Neural progenitor cell (in vitro differentiated cells): Measurements from ENCODE around the gene CARD8. TPM values are rescaled to one million over a fixed set of nuclear protein-coding genes. Genes with fewer than 3 reads are reported as not detected.
A peak's percentile ranks its signal among the peaks of the same experiment; 100 is the strongest.
"Not testable (repeated sequence)": the region's sequence is repeated elsewhere in the genome, so short reads cannot be mapped to it uniquely, and the experiment has no call there.

ENCODE experiments used
- DNase-seq: peaks from one replicate; pipeline ENCODE4 v3.0.0-alpha.2; 2016; ENCODE audit warnings: low spot score
- H2AFZ ChIP-seq: fragments of 200-600 bp; sonication (generic); replicated peaks from 2 replicates; pipeline ENCODE4 v1.6.1; 2016; ENCODE audit warnings: antibody characterized with exemption
- H3F3A ChIP-seq: fragments of 200-600 bp; sonication (generic); 2 replicates; pipeline ENCODE4 v1.6.1; 2016; ENCODE audit warnings: antibody characterized with exemption, low read depth
- H3K27ac ChIP-seq: fragments of 200-600 bp; sonication (generic); 2 replicates; pipeline ENCODE4 v1.5.1; 2016; ENCODE audit warnings: mild to moderate bottlenecking
- H3K27me3 ChIP-seq: fragments of 200-600 bp; sonication (generic); 2 replicates; pipeline ENCODE4 v1.6.1; 2016; ENCODE audit warnings: mild to moderate bottlenecking, moderate library complexity
- H3K36me3 ChIP-seq: fragments of 200-600 bp; sonication (generic); 2 replicates; pipeline ENCODE4 v1.5.1; 2016
- H3K4me1 ChIP-seq: fragments of 200-600 bp; sonication (generic); 2 replicates; pipeline ENCODE4 v1.6.1; 2016; ENCODE audit warnings: mixed run types
- H3K4me2 ChIP-seq: fragments of 200-600 bp; sonication (generic); 2 replicates; pipeline ENCODE4 v1.6.1; 2016
- H3K4me3 ChIP-seq: fragments of 200-600 bp; sonication (generic); 2 replicates; pipeline ENCODE4 v1.5.1; 2016
- H3K79me2 ChIP-seq: fragments of 200-600 bp; sonication (generic); 2 replicates; pipeline ENCODE4 v1.6.1; 2016; ENCODE audit warnings: low read depth
- H3K9ac ChIP-seq: fragments of 200-600 bp; sonication (generic); 2 replicates; pipeline ENCODE4 v1.6.1; 2016
- H3K9me3 ChIP-seq: fragments of 200-600 bp; sonication (generic); 2 replicates; pipeline ENCODE4 v1.5.1; 2016; ENCODE audit warnings: low read depth
- H4K20me1 ChIP-seq: fragments of 200-600 bp; sonication (generic); 2 replicates; pipeline ENCODE4 v1.6.1; 2016; ENCODE audit warnings: low read depth
- H3K27ac Mint-ChIP-seq: 3 replicates; pipeline ENCODE4 v1.8.0; 2021; ENCODE audit warnings: mixed read lengths
- H3K27me3 Mint-ChIP-seq: 2 replicates; pipeline ENCODE4 v1.8.0; 2022; ENCODE audit warnings: low read depth, mild to moderate bottlenecking, inconsistent platforms, moderate library complexity, mixed read lengths; ENCODE audit not compliant: insufficient read depth
- H3K36me3 Mint-ChIP-seq: 3 replicates; pipeline ENCODE4 v1.8.0; 2021; ENCODE audit warnings: mixed read lengths
- H3K4me1 Mint-ChIP-seq: 3 replicates; pipeline ENCODE4 v1.8.0; 2021; ENCODE audit warnings: mixed read lengths
- H3K4me3 Mint-ChIP-seq: 3 replicates; pipeline ENCODE4 v1.8.0; 2021; ENCODE audit warnings: mild to moderate bottlenecking, moderate library complexity, mixed read lengths
- H3K9me3 Mint-ChIP-seq: 3 replicates; pipeline ENCODE4 v1.8.0; 2020; ENCODE audit warnings: mixed read lengths
- CTCF ChIP-seq: fragments of 200-600 bp; sonication (generic); IDR thresholded peaks from 2 replicates; pipeline ENCODE4 v1.5.1; 2017; ENCODE audit warnings: antibody characterized with exemption, mild to moderate bottlenecking
- EZH2 ChIP-seq: fragments of 200-600 bp; sonication (generic); IDR thresholded peaks from 2 replicates; pipeline ENCODE4 v1.6.1; 2017; ENCODE audit warnings: antibody characterized with exemption, mild to moderate bottlenecking, moderate library complexity
- EZH2phosphoT487 ChIP-seq: fragments of 200-600 bp; sonication (generic); IDR thresholded peaks from 2 replicates; pipeline ENCODE4 v1.6.1; 2017; ENCODE audit warnings: antibody characterized with exemption
- total RNA-seq: library from RNA; depleted of rRNA; stranded (reverse); fragments of >200 nt; gene quantifications from 2 replicates; pipeline ENCODE4 v1.2.3, GENCODE V29; 2015; ENCODE audit warnings: low replicate concordance

CARD8 gene
- total RNA-seq, 1 donor from 2014 or later, result 59.7 TPM

- H3K4me2 ChIP-seq, result no peak overlapping the region
- H3K4me3 ChIP-seq, result no peak overlapping the region
- H3K27me3 ChIP-seq, result no peaks in the 10 kb centered on the region
- no peak for DNase-seq
- H4K20me1 ChIP-seq, result no peaks in the 10 kb centered on the region
- H3K4me1 ChIP-seq, result peaks cover 5% of the 10 kb centered on the region
- no peak overlapping the region for H3K9ac ChIP-seq
- peaks cover 15% of the 10 kb centered on the region for H3F3A ChIP-seq
- H2AFZ ChIP-seq, result no peak overlapping the region
- no peak overlapping the region for H3K27ac ChIP-seq
- H3K4me3 Mint-ChIP-seq, result no peak overlapping the region
- no peaks in the 10 kb centered on the region for H3K9me3 Mint-ChIP-seq
- H3K79me2 ChIP-seq, result no peaks in the 10 kb centered on the region
- no peaks in the 10 kb centered on the region for H3K36me3 ChIP-seq
- no peak overlapping the region for H3K27ac Mint-ChIP-seq
- H3K36me3 Mint-ChIP-seq, result peaks cover 16% of the 10 kb centered on the region
- H3K9me3 ChIP-seq, result no peaks in the 10 kb centered on the region
- peaks cover 2% of the 10 kb centered on the region for H3K27me3 Mint-ChIP-seq
- TF ChIP-seq EZH2 (no peak), EZH2phosphoT487 (no peak), CTCF (no peak)
- H3K4me1 Mint-ChIP-seq, result peaks cover 9% of the 10 kb centered on the region
Measured at GRCh38 chr19:48221628-48222027, 34.1 kb downstream of the CARD8 start.

GRCh38 chr19:48220784-48221183, 34.9 kb downstream of the CARD8 start:
- not testable (repeated sequence) for H3K27me3 Mint-ChIP-seq, H3K9me3 ChIP-seq, H3K4me1 ChIP-seq, DNase-seq, H3K4me3 ChIP-seq, H3K27ac ChIP-seq, H3K4me1 Mint-ChIP-seq, H3K4me2 ChIP-seq, H4K20me1 ChIP-seq, H3K9ac ChIP-seq, H3K9me3 Mint-ChIP-seq, H2AFZ ChIP-seq, H3K4me3 Mint-ChIP-seq, H3K27ac Mint-ChIP-seq, H3K36me3 ChIP-seq, H3K27me3 ChIP-seq, H3K79me2 ChIP-seq
- H3F3A ChIP-seq, result peaks cover 15% of the 10 kb centered on the region
- H3K36me3 Mint-ChIP-seq, result peaks cover 19% of the 10 kb centered on the region

GRCh38 chr19:48218997-48219396, 36.7 kb downstream of the CARD8 start:
- no peak for DNase-seq
- H3K27me3 Mint-ChIP-seq, result peaks cover 2% of the 10 kb centered on the region
- Histone ChIP-seq H3K27ac (peak overlapping the region; percentile 46), H3K9ac (peak overlapping the region; percentile 42), H4K20me1 (no peaks in the 10 kb centered on the region), H3K9me3 (no peaks in the 10 kb centered on the region), H3K4me1 (peaks cover 5% of the 10 kb centered on the region), H3K4me3 (no peak overlapping the region), H3K36me3 (no peaks in the 10 kb centered on the region), H3F3A (peaks cover 15% of the 10 kb centered on the region), H3K27me3 (no peaks in the 10 kb centered on the region), H3K79me2 (no peaks in the 10 kb centered on the region), H2AFZ (no peak overlapping the region), H3K4me2 (no peak overlapping the region)
- H3K9me3 Mint-ChIP-seq, result no peaks in the 10 kb centered on the region
- peaks cover 9% of the 10 kb centered on the region for H3K4me1 Mint-ChIP-seq
- peaks cover 19% of the 10 kb centered on the region for H3K36me3 Mint-ChIP-seq
- peak overlapping the region; percentile 65 for H3K27ac Mint-ChIP-seq
- no peak for TF ChIP-seq EZH2
- H3K4me3 Mint-ChIP-seq, result no peak overlapping the region

GRCh38 chr19:48216933-48217332, 38.8 kb downstream of the CARD8 start:
- DNase-seq, result peak; percentile 59
- Mint-ChIP-seq H3K4me3 (no peak overlapping the region), H3K27me3 (no peaks in the 10 kb centered on the region), H3K36me3 (peaks cover 23% of the 10 kb centered on the region), H3K4me1 (peaks cover 9% of the 10 kb centered on the region), H3K27ac (no peak overlapping the region), H3K9me3 (no peaks in the 10 kb centered on the region)
- no peaks in the 10 kb centered on the region for H3K79me2 ChIP-seq
- peaks cover 15% of the 10 kb centered on the region for H3F3A ChIP-seq
- H2AFZ ChIP-seq, result no peak overlapping the region
- no peak overlapping the region for H3K9ac ChIP-seq
- no peaks in the 10 kb centered on the region for H3K27me3 ChIP-seq
- H3K27ac ChIP-seq, result no peak overlapping the region
- H3K4me2 ChIP-seq, result no peak overlapping the region
- H3K4me3 ChIP-seq, result no peak overlapping the region
- peaks cover 5% of the 10 kb centered on the region for H3K4me1 ChIP-seq
- H3K36me3 ChIP-seq, result no peaks in the 10 kb centered on the region
- H4K20me1 ChIP-seq, result no peaks in the 10 kb centered on the region
- TF ChIP-seq EZH2 (no peak), CTCF (peak; percentile 56)
- no peaks in the 10 kb centered on the region for H3K9me3 ChIP-seq
